Measurements from ENCODE around the gene EXOC3L2. TPM values are rescaled to one million over a fixed set of nuclear protein-coding genes. Genes with fewer than 3 reads are reported as not detected.

EXOC3L2 gene
- total and polyA plus RNA-seq, 10 donors = 1.9 to 22.7 (median 13.4) TPM

GRCh38 chr19:45179892-45180370, 65.3 kb downstream of the EXOC3L2 start:
- intact Hi-C loops (cut with DNase I; ENCODE audit: low total_unique reads) = no loop called here
- H3K36me3 ChIP-seq = peaks cover 0 to 24% (median 0%) of the 10 kb centered on the region in 6 donors
- H3K4me1 ChIP-seq = peaks cover 19 to 86% (median 63%) of the 10 kb centered on the region in 6 donors
- peak overlapping the region; percentile 83 to 97 (median 94) for H3K27ac ChIP-seq
- no peaks in the 10 kb centered on the region for H3K27me3 ChIP-seq (replicated peaks in 1 of 7)
- TF ChIP-seq POLR2A (IDR thresholded peaks at IDR 0.05) (no peak), POLR2AphosphoS5 (IDR thresholded peaks at IDR 0.05) (no peak), CTCF (IDR thresholded peaks at IDR 0.05 in 8 of 11, conservative IDR thresholded peaks at IDR 0.05 in 3 of 11) (no peak)
- 59 to 82% (median 69%) methylated on average over 7 to 9 of the region's 9 CpGs for WGBS, 5 donors
- DNase-seq = no peak
- H3K4me3 ChIP-seq = peak overlapping the region; percentile 65 to 99 (median 82)
- no peaks in the 10 kb centered on the region for H3K9me3 ChIP-seq

GRCh38 chr19:45179072-45179891, 65.9 kb downstream of the EXOC3L2 start:
- H3K36me3 ChIP-seq = peaks cover 0 to 24% (median 0%) of the 10 kb centered on the region in 6 donors
- WGBS, 5 donors = 0 to 5% (median 4%) methylated on average over 19 to 97 of the region's 97 CpGs
- peak overlapping the region; percentile 65 to 99 (median 82) for H3K4me3 ChIP-seq
- H3K4me1 ChIP-seq = peaks cover 19 to 82% (median 59%) of the 10 kb centered on the region in 6 donors
- H3K27ac ChIP-seq = peak overlapping the region; percentile 83 to 97 (median 94)
- H3K27me3 ChIP-seq (replicated peaks in 1 of 7) = no peaks in the 10 kb centered on the region
- no peaks in the 10 kb centered on the region for H3K9me3 ChIP-seq
- TF ChIP-seq POLR2AphosphoS5 (IDR thresholded peaks at IDR 0.05) (no peak), POLR2A (IDR thresholded peaks at IDR 0.05) (no peak), CTCF (IDR thresholded peaks at IDR 0.05 in 8 of 11, conservative IDR thresholded peaks at IDR 0.05 in 3 of 11) (no peak)
- intact Hi-C loops (cut with DNase I; ENCODE audit: low total_unique reads) = no loop called here
- peak; percentile 91 for DNase-seq

- Histone ChIP-seq H3K9me3 (no peaks in the 10 kb centered on the region), H3K36me3 (peaks cover 0 to 24% (median 0%) of the 10 kb centered on the region in 6 donors), H3K27me3 (replicated peaks in 1 of 7) (no peaks in the 10 kb centered on the region), H3K4me1 (peaks cover 19 to 83% (median 60%) of the 10 kb centered on the region in 6 donors), H3K27ac (peak within 1 kb of the TSS; percentile 84 to 97 (median 94)), H3K4me3 (peak within 1 kb of the TSS; percentile 65 to 99 (median 87))
- TF ChIP-seq POLR2A (IDR thresholded peaks at IDR 0.05) (peak in 2 of 3 donors; percentile 77 to 78), CTCF (IDR thresholded peaks at IDR 0.05 in 8 of 11, conservative IDR thresholded peaks at IDR 0.05 in 3 of 11) (peak in 9 of 11 experiments; percentile 51 to 81 (median 63)), POLR2AphosphoS5 (IDR thresholded peaks at IDR 0.05) (peak; percentile 94 to 98 (median 95))
- peak; percentile 100 for DNase-seq
- 0% methylated on average over 27 to 51 of the region's 51 CpGs for WGBS, 5 donors
- intact Hi-C loops (cut with DNase I; ENCODE audit: low total_unique reads) = no loop called here
Observed at GRCh38 chr19:45178262-45179071, 66.7 kb downstream of the EXOC3L2 start, which contains the start of gene BLOC1S3. Gene BLOC1S3, plus strand, starts transcription at chr19:45178784. Its CDS starts 513 bp downstream, at chr19:45179297.

Data from spleen (tissue), 11 donors.